ENCODE measurements around the gene NTN1.
"Not testable (repeated sequence)": the region's sequence is repeated elsewhere in the genome, so short reads cannot be mapped to it uniquely, and the experiment has no call there.

Gene NTN1

GRCh38 chr17:9087921-9088320 is 66.6 kb downstream of the NTN1 start:
- DNase-seq (ENCODE audit: low spot score), result no peak

GRCh38 chr17:9090641-9091096 is 69.4 kb downstream of the NTN1 start:
- no peak for DNase-seq (ENCODE audit: low spot score)

- no peak for DNase-seq (ENCODE audit: low spot score)
These were observed 72.9 kb downstream of the NTN1 start for GRCh38 chr17:9094193-9094592.

DNA sequence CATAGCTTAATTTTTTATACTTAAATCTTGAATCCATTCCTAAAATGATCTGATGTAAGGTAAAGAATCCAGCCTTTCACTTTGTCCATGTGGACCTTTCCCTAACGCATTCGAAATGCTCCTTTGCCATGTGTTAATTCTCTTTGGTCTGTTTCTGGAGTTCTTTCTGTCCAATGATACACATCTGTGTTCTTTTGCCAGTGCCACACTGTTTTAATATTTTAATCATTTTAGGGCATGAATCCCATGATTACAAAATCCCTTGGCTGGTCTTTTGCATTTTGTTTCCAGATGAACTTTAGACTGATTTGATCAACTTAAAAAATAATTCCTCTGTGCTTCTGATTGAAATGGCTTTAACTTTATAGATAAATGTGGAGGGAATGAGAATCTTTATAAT is 74.1 kb downstream of the NTN1 start:
- DNase-seq (ENCODE audit: low spot score), result no peak

- DNase-seq (ENCODE audit: low spot score), result no peak
These were observed 77.0 kb downstream of the NTN1 start for GRCh38 chr17:9098242-9098825.

DNA sequence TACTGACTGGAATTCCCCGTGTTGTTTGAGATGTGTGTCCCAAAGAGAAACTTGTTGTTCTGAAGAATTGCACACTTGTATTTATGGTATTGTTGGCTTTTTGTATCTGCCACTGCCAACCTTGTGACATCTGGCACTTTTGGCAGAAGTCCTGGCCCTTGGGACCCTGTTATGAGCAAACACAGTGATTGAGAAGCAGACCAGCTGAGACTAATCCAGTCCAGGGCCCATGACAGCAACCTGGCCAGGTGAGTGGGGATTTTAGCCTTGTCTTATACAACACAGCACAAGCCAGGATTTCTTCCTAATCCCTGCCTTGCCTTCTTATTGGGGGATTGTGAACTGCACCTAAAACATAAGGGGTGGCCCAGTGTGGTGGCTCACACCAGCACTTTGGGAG is 80.0 kb downstream of the NTN1 start:
- DNase-seq (ENCODE audit: low spot score), result no peak

DNA sequence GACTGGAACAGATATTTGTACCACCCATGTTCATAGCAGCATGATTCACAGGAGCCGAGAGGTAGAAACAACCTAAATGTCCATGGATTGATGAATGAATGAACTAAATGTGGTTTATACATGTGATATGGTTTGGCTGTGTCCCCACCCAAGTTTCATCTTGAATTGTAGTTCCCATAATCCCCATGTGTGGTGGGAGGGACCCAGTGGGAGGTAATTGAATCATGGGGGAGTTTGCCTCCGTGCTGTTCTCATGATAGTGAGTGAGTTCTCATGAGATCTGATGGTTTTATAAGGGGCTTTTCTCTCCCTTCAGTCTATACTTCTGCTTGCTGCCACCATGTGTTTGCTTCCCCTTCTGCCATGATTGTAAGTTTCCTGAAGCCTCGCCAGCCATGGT is 81.9 kb downstream of the NTN1 start:
- not testable (repeated sequence) for DNase-seq (ENCODE audit: low spot score)

- no peak for DNase-seq (ENCODE audit: low spot score)
These were observed 83.2 kb downstream of the NTN1 start for GRCh38 chr17:9104370-9105041.

GRCh38 chr17:9105068-9105868 is 84.0 kb downstream of the NTN1 start:
- DNase-seq (ENCODE audit: low spot score), result no peak

- DNase-seq (ENCODE audit: low spot score), result not testable (repeated sequence)
These were observed 85.0 kb downstream of the NTN1 start for GRCh38 chr17:9106278-9106677.

- no peak for DNase-seq (ENCODE audit: low spot score)
These were observed 86.2 kb downstream of the NTN1 start for GRCh38 chr17:9107527-9107926.

GRCh38 chr17:9108146-9108545 is 86.8 kb downstream of the NTN1 start:
- DNase-seq (ENCODE audit: low spot score), result no peak

DNA sequence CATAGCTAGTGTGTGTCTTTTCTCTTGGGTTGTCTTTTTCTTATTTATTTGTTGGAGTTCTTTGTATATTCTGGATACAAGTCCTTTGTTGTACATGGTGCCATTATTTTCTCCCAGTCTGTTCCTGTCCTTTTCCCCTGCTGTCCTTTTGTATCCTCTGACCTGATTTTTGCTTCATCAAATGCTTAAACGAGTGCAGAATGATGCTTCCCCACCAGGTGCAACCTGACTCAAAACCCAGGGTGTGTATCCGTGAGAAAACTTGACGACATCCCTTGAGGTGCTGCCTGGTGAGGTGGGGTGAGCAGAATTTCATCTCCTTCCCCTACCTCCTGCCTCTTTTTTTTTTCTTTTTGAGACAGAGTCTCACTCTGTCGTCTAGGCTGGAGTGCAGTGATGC is 88.6 kb downstream of the NTN1 start:
- DNase-seq (ENCODE audit: low spot score), result no peak

- no peak for DNase-seq (ENCODE audit: low spot score)
These were observed 89.2 kb downstream of the NTN1 start for GRCh38 chr17:9110501-9110900.

GRCh38 chr17:9115214-9116191 is 94.2 kb downstream of the NTN1 start:
- peak; percentile 61 for DNase-seq (ENCODE audit: low spot score)

DNA sequence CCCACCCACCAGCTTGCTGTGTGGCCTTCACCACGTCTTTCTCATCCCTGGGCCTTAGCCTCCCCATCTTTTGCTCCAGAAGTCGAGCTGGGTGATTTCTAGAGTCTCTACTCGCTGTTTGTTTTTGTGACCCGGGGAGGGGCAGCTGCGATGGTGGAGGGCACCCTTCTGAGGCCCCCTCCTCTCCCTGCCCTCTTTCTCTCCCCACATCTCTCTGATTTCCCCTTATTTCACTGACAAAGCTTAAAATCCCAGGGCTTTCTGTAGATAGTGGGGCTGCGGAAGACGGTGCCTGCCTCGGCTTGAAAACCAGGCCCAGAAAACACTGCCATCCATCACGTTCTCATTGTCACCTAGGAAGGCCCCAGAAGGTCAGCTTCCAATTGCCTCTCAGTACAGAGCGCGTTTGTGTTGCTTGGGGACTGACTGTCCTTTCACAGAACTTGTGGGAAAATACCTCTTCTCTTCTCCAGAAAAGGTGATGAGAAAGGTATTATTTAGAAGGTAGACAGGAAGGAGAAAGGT is 95.1 kb downstream of the NTN1 start:
- no peak for DNase-seq (ENCODE audit: low spot score)

DNA sequence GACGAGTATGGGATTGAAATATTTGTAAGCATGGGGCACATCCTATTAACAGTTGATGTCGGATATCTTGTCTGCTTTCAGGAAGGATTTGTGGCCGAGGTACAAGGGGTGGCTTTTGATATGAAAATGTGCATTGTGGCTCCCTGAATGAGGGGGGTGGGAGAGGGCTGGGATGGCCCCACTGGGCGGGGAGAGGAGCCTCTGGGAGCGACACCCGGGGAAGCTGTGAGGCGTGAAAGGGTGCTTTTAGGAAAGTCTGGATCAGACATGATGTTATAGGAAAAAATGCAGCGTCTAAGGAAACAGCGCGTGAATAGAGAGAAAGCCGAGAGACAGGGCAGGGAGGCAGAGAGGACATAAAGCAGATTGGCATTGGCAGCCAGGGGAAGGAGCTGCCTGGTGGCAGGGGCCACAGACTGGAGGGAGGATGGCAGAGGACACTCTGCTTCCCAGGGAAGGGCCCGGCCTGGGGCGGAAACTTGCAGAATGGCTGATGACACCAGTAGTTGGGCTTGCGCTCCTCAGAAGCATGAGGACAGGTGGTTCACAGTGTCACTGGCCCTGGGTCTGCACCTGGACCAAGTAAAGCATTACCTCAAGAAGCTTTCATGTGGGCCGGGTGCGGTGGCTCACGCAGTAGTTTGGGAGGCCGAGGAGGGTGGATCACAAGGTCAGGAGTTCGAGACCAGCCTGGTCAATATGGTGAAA is 95.7 kb downstream of the NTN1 start:
- no peak for DNase-seq (ENCODE audit: low spot score)

DNA sequence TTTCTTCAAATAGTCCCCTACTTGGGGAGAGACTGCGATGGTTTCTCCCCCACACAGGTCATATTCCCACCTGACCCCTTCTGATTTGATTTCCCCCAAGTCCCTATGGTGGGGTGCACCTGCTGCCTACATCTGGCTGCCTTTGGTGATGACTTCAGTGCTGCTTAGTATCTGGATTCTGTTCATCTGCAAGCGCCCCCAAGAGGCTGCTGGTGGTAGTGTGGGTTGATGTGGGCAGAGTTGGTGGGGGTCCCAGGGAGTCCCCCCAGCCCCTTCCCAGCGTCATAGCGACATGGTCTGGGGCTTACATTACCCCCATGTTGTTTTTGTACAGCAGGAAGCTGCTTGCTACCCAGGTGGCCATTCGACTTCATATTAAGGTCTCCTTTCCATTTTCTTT is 99.2 kb downstream of the NTN1 start:
- DNase-seq (ENCODE audit: low spot score), result no peak

GRCh38 chr17:9121186-9121820 is 100.0 kb downstream of the NTN1 start:
- no peak for DNase-seq (ENCODE audit: low spot score)

Data from AG08396 (cell line).